ENCODE data around the gene GLUD1. TPM values are rescaled to one million over a fixed set of nuclear protein-coding genes. Genes with fewer than 3 reads are reported as not detected.
A peak's percentile ranks its signal among the peaks of the same experiment; 100 is the strongest.
"Not testable (repeated sequence)": the region's sequence is repeated elsewhere in the genome, so short reads cannot be mapped to it uniquely, and the experiment has no call there.

GLUD1 gene
- 138 TPM for total RNA-seq (2021; ENCODE audit: unreplicated experiment)
- polyA plus RNA-seq (2012; ENCODE audit: insufficient read length): 102 TPM
- percentile 84 among the genes with signal in this experiment for Bru-seq, nascent RNA
- BruChase-seq, experiment 1, labeled RNA remaining after a 2-hour chase: percentile 88 among the genes with signal in this experiment
- percentile 93 among the genes with signal in this experiment for BruChase-seq, experiment 2, labeled RNA remaining after a 6-hour chase
- long read RNA-seq, transcript GLUD1-201 (13 exons, 3,039 nt): major isoform, 410 of 452 reads
- long read RNA-seq, partial matches to known transcripts: 28 of 452 reads
- long read RNA-seq, other reads (novel, unspliced or antisense): 14 of 452 reads

DNA sequence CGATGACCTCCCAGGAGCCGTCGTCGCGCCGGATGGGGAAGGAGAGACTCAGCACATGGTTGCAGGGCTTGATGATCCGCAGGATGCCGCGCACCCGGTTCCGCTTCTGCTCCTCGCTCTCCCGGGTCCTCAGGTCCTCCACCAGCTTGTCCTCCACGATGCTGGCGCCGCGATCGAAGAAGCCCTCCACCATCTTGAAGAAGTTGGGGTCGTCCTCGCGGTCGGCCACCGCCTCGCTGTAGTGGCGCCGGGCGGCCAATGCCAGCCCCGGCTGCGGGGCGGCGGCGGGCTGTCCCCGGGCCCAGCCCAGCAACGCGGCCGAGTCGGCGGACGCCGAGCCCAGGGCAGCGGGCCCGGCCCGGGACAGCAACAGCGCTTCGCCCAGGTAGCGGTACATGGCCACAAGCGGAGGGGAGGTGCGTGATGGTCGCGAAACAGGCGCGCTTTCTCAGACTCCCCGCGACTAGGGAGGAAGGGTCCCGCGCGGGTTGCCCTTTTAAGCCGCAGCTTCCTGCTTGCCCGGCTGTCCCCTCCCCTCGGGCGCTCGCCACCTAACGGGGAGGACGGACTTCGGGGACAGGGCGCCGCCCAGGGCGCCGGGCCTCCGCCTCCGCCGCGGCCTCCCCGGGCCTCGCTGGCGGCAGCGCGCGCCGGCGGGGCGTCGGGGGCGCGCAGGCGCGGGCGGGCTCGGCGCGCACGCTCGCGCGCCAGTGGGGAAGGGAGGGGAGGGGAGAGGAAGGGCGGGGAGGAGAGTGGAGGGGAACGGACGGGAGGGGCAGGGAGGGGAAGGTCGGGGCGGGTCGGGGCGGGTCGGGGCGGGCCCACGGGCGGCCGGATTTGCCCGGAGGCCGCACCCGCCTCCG is at the start of gene GLUD1, which contains the start of gene SHLD2:
Gene GLUD1, minus strand, starts transcription at position 471 of the 863 bp plus-strand sequence. Its CDS starts 74 bp downstream, at position 397.
Gene SHLD2, plus strand, starts transcription at position 834 of the 863 bp plus-strand sequence. CDS start 56,149 bp downstream, outside the sequence.
- Histone ChIP-seq H3K4me3 (ENCODE audit: low read depth in 2 of 2, low read length in 2 of 2) (peak within 1 kb of the TSS; percentile 82 to 83), H3K4me1 (ENCODE audit: control insufficient read depth, insufficient read depth, low read length) (peaks cover 27% of the 10 kb centered on the region), H3K27ac (ENCODE audit: low read length) (peak within 1 kb of the TSS; percentile 90), H3K36me3 (ENCODE audit: control insufficient read depth, insufficient read depth, low read length) (no peaks in the 10 kb centered on the region), H3K27me3 (ENCODE audit: control insufficient read depth, insufficient read depth, low read length) (no peaks in the 10 kb centered on the region), H3K9me3 (ENCODE audit: control insufficient read depth, insufficient read depth, low read depth, low read length) (no peaks in the 10 kb centered on the region)
- DNase-seq (ENCODE audit: low read depth, low spot score): no peak
- peak; percentile 61 for TF ChIP-seq POLR2AphosphoS5 (IDR thresholded peaks at IDR 0.05; ENCODE audit: low read depth, low read length)
- TF ChIP-seq TCF7L2 (IDR thresholded peaks at IDR 0.05; ENCODE audit: low read depth, low read length): 0 out of 2 replicates have a peak, but pooled peaks have one; percentile 55
- TF ChIP-seq, protein P1, sequence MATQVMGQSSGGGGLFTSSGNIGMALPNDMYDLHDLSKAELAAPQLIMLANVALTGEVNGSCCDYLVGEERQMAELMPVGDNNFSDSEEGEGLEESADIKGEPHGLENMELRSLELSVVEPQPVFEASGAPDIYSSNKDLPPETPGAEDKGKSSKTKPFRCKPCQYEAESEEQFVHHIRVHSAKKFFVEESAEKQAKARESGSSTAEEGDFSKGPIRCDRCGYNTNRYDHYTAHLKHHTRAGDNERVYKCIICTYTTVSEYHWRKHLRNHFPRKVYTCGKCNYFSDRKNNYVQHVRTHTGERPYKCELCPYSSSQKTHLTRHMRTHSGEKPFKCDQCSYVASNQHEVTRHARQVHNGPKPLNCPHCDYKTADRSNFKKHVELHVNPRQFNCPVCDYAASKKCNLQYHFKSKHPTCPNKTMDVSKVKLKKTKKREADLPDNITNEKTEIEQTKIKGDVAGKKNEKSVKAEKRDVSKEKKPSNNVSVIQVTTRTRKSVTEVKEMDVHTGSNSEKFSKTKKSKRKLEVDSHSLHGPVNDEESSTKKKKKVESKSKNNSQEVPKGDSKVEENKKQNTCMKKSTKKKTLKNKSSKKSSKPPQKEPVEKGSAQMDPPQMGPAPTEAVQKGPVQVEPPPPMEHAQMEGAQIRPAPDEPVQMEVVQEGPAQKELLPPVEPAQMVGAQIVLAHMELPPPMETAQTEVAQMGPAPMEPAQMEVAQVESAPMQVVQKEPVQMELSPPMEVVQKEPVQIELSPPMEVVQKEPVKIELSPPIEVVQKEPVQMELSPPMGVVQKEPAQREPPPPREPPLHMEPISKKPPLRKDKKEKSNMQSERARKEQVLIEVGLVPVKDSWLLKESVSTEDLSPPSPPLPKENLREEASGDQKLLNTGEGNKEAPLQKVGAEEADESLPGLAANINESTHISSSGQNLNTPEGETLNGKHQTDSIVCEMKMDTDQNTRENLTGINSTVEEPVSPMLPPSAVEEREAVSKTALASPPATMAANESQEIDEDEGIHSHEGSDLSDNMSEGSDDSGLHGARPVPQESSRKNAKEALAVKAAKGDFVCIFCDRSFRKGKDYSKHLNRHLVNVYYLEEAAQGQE (IDR thresholded peaks at IDR 0.05; ENCODE audit: insufficient read depth in 1 of 2, low read depth in 2 of 2, low read length in 1 of 2): no peak
- TF ChIP-seq SIN3A (IDR thresholded peaks at IDR 0.05; ENCODE audit: borderline replicate concordance, insufficient read depth, low read depth, low read length): peak; percentile 86; the same call in 1 of the 2 replicates
- TF ChIP-seq, protein P2, sequence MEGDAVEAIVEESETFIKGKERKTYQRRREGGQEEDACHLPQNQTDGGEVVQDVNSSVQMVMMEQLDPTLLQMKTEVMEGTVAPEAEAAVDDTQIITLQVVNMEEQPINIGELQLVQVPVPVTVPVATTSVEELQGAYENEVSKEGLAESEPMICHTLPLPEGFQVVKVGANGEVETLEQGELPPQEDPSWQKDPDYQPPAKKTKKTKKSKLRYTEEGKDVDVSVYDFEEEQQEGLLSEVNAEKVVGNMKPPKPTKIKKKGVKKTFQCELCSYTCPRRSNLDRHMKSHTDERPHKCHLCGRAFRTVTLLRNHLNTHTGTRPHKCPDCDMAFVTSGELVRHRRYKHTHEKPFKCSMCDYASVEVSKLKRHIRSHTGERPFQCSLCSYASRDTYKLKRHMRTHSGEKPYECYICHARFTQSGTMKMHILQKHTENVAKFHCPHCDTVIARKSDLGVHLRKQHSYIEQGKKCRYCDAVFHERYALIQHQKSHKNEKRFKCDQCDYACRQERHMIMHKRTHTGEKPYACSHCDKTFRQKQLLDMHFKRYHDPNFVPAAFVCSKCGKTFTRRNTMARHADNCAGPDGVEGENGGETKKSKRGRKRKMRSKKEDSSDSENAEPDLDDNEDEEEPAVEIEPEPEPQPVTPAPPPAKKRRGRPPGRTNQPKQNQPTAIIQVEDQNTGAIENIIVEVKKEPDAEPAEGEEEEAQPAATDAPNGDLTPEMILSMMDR (IDR thresholded peaks at IDR 0.05): no peak
- in situ Hi-C loops (cut with HindIII; ENCODE audit: low pct_unique_long_range_greater_than_20kb, low sequenced_read_pairs) (no loop called here), intact Hi-C loops (cut with micrococcal nuclease; ENCODE audit: unreplicated experiment) (loop anchor here (5.0 kb wide), 1 partner anchor 122 kb away; no protein-coding TSS in a partner anchor)
- no TSS peak for BruUV-seq (replicated peaks)
- POLR2A ChIA-PET: no interaction called here
- peak; percentile 92 for ATAC-seq
- CTCF ChIA-PET: no interaction called here

DNA sequence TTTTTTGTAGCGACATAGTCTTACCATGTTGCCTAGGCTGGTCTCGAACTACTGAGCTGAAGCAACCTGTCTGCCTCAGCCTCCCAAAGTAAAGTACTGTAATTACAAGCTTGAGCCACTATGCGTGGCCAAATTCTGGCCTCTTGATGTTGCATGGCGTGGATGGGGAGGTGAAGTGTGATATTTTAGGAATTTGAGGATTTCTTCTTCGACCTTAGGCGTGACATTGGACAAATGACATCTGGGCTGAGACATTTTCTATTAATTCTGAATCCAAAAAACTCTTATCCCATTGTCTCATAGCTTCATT is 48.4 kb upstream of the GLUD1 start:
- in situ Hi-C loops (cut with HindIII; ENCODE audit: low pct_unique_long_range_greater_than_20kb, low sequenced_read_pairs); H3K4me1 ChIP-seq (ENCODE audit: control insufficient read depth, insufficient read depth, low read length); DNase-seq (ENCODE audit: low read depth, low spot score); H3K27ac ChIP-seq (ENCODE audit: low read length); BruUV-seq (replicated peaks); H3K36me3 ChIP-seq (ENCODE audit: control insufficient read depth, insufficient read depth, low read length); intact Hi-C loops (cut with micrococcal nuclease; ENCODE audit: unreplicated experiment); POLR2A ChIA-PET; ATAC-seq; H3K27me3 ChIP-seq (ENCODE audit: control insufficient read depth, insufficient read depth, low read length); H3K9me3 ChIP-seq (ENCODE audit: control insufficient read depth, insufficient read depth, low read depth, low read length); CTCF ChIA-PET; H3K4me3 ChIP-seq (ENCODE audit: low read depth in 2 of 2, low read length in 2 of 2): not testable (repeated sequence)

DNA sequence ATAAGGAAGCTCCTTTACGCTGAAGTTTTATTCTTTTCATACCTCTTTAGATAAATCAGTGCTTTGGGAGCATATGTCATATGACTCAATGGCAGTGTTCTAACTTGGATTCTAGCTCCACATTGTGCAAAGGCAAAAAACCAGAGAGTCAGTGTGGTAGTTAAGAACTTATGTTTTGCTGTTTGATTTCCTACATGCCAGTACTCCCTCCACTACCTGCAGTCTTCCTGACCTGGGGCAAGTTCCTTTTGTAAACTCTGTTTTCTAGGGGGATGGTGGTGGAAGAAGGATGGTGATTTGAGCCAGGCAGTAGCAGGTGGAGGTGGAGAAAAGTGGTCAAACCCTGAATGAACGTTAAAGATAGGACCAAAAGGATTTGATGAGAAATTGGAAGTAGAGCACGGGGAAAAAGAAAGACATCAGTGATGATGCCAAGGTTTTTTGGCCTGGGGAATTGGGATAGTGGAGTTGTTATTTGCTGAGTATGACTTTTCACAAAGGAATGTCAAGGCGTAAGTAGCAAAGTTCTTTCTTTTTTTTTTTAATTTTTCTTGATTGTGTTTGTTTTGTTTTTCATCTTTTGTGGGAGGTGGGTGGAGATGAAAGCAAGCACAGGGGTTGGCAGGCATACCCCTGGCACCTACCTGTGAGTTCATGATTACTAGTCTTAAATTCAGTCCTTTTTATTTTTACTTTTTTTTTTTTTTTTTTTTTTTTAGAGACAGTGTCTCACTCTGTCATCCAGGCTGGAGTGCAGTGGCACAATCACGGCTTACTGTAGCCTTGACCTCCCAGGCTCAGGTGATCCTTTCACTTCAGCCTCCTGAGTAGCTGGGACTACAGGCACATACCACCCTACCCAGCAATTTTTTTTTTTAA is 47.8 kb upstream of the GLUD1 start:
- H3K4me3 ChIP-seq (ENCODE audit: low read depth in 2 of 2, low read length in 2 of 2); H3K27ac ChIP-seq (ENCODE audit: low read length); H3K36me3 ChIP-seq (ENCODE audit: control insufficient read depth, insufficient read depth, low read length); H3K4me1 ChIP-seq (ENCODE audit: control insufficient read depth, insufficient read depth, low read length); POLR2A ChIA-PET; DNase-seq (ENCODE audit: low read depth, low spot score); CTCF ChIA-PET; BruUV-seq (replicated peaks); in situ Hi-C loops (cut with HindIII; ENCODE audit: low pct_unique_long_range_greater_than_20kb, low sequenced_read_pairs); H3K27me3 ChIP-seq (ENCODE audit: control insufficient read depth, insufficient read depth, low read length); intact Hi-C loops (cut with micrococcal nuclease; ENCODE audit: unreplicated experiment); H3K9me3 ChIP-seq (ENCODE audit: control insufficient read depth, insufficient read depth, low read depth, low read length): not testable (repeated sequence)
- peak; percentile 64; the same call in 1 of the 2 replicates for ATAC-seq

DNA sequence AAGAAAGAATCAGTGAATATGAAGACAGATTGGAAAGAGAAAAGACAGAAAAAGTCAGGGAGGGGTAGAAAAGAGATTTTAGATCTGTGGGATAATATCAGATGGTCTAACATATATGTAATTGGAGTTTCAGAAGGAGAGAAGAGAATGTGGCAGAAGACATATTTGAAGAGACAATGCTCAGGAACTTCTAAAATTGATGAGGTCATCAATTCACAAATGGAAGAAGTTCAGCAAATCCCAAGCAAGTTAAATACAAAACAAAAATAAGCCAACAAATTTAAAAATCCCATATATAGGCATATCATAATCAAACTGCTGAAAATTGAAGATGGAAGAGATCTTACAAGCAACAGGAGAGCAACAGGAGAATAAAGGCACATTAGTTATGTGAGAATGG is 42.8 kb upstream of the GLUD1 start:
- H3K4me3 ChIP-seq (ENCODE audit: low read depth in 2 of 2, low read length in 2 of 2); intact Hi-C loops (cut with micrococcal nuclease; ENCODE audit: unreplicated experiment); in situ Hi-C loops (cut with HindIII; ENCODE audit: low pct_unique_long_range_greater_than_20kb, low sequenced_read_pairs); ATAC-seq; H3K27ac ChIP-seq (ENCODE audit: low read length); H3K36me3 ChIP-seq (ENCODE audit: control insufficient read depth, insufficient read depth, low read length); H3K4me1 ChIP-seq (ENCODE audit: control insufficient read depth, insufficient read depth, low read length); H3K27me3 ChIP-seq (ENCODE audit: control insufficient read depth, insufficient read depth, low read length); CTCF ChIA-PET; POLR2A ChIA-PET; DNase-seq (ENCODE audit: low read depth, low spot score): not testable (repeated sequence)
- BruUV-seq (replicated peaks): TSS peak; percentile 54
- peaks cover 10% of the 10 kb centered on the region; the same call in 1 of the 2 replicates for H3K9me3 ChIP-seq (ENCODE audit: control insufficient read depth, insufficient read depth, low read depth, low read length)
